Fibroblast of mammary gland (primary cell): Measurements from ENCODE around the gene CHST1.

ENCODE experiments used
- DNase-seq: peaks from one replicate; pipeline ENCODE4 v3.0.0-alpha.2; 2010; ENCODE audit warnings: low read depth
- H3K4me3 ChIP-seq: 2 replicates; pipeline ENCODE4 v1.5.1; 2011; ENCODE audit warnings: low read depth, mild to moderate bottlenecking, low read length, moderate library complexity; ENCODE audit not compliant: control insufficient read depth
- CTCF ChIP-seq: conservative IDR thresholded peaks from 2 replicates; pipeline ENCODE4 v1.5.1; 2011; ENCODE audit warnings: low read depth, low read length, inconsistent platforms; ENCODE audit not compliant: control insufficient read depth, insufficient read depth

The CHST1 gene

DNA sequence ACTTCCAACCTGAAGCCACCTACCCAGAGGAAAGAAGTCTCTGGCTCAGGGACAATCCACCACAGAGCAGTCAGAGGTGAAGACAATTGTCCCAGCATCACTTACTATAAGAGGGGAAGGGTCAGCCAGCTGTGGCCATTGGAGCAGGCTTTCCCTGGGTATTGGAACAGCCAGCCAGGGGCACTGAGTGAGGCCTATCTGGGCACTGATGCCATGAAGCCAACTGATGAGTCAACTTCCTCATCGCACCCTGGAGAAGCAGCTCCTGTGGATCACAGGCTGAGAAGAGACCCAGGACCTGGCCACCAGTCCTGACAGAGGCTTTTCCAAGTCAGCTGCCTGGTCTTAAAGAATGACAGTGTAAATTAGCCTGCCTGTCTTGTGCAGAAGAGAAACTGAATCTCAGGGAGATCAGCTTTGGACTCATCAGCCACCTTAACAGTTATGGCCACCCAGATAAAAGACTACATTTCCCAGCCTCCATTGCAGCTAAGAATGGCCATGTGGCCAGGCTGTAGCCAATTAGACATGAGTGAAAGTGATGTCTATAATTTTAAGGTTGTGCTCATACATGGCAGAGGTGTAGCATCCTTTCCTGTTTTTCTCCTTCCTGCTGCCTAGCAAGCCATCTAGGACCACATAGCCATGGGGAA lies 19.0 kb downstream of the CHST1 start:
- H3K4me3 ChIP-seq, result no peak overlapping the region
- peak; percentile 36 for DNase-seq
- TF ChIP-seq CTCF, result no peak

- no peak for TF ChIP-seq CTCF
- no peak for DNase-seq
- no peak overlapping the region for H3K4me3 ChIP-seq
Measured at GRCh38 chr11:45644981-45645889, 20.2 kb downstream of the CHST1 start.

- H3K4me3 ChIP-seq, result no peak overlapping the region
- DNase-seq, result no peak
- TF ChIP-seq CTCF, result no peak
Measured at GRCh38 chr11:45643598-45644260, 21.7 kb downstream of the CHST1 start.

DNA sequence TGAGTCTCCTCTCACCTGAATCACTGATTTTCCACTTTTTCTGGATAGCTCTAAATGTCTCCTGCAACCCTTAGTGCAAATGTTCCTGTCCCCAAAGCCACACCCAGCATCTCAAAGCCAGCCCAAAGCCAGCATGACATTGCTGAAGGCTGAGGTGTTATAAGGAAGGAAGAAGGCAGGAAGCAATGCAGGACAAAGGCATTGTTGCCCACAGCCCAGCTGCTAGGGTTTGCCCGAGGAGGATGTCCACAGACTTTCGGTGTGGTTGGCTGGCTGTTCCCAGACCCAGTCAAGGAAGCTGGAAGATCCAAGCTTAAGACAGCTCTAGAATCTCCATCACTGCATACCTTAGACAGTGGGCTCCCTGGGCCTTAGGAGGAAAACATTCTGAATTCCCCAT lies 23.5 kb downstream of the CHST1 start:
- no peak for DNase-seq
- no peak for TF ChIP-seq CTCF
- H3K4me3 ChIP-seq, result no peak overlapping the region

DNA sequence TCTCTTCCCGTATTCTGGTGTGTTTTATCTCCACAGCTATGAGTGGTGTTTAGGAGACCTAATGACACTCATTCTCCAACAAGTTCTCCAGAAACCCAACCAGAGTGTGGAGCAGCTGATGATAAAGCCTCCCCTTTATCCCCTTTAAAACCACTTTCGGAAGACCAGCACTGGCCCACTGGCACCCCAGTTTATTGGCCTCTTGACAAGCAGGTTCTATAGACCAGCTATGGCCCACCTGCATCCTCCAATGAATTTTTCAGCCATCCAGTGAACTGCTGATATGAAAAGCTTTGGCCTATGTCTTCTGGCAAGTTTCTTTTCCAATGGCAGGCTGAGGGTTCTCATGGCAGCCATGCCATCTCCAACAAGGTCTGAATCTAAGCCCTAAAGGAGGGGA lies 27.4 kb downstream of the CHST1 start:
- no peak for DNase-seq
- no peak for TF ChIP-seq CTCF
- no peak overlapping the region for H3K4me3 ChIP-seq

DNA sequence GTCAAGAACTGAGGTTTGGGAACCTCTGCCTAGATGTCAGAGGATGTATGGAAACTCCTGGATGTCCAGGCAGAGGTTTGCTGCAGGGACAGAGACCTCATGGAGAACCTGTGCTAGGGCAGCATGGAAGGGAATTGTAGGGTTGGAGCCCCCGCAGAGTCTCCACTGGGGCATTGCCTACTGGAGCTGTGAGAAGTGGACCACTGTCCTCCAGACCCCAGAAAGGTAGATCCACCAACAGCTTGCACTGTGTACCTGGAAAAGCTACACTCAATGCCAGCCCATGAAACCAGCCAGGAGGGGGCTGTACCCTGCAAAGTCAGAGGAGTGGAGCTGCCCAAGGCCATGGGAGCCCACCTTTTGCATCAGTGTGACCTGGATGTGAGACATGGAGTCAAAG lies 29.5 kb downstream of the CHST1 start:
- no peak for TF ChIP-seq CTCF
- no peak overlapping the region for H3K4me3 ChIP-seq
- no peak for DNase-seq
